Caco-2 (cell line): ENCODE data around the gene HNF4A. TPM values are rescaled to one million over a fixed set of nuclear protein-coding genes. Genes with fewer than 3 reads are reported as not detected.

Source experiments
- BruUV-seq: library from RNA; stranded (reverse); fragments of 400-500 nt; replicated peaks from 2 replicates; lab custom pipeline; 2021; lab: Mats Ljungman, UMichigan
- CTCF ChIA-PET: fragments of 300-600 bp; sonication (Branson Sonifier 250); formaldehyde crosslinking; loops from one replicate; lab custom pipeline; 2022; ENCODE audit warnings: antibody characterized with exemption; lab: Charles Lee
- POLR2A ChIA-PET: fragments of 300-600 bp; sonication (Branson Sonifier 250); formaldehyde crosslinking; loops from one replicate; lab custom pipeline; 2022; ENCODE audit warnings: antibody characterized with exemption; lab: Charles Lee
- DNase-seq, 2 experiments: peaks; one replicate each; pipeline versions ENCODE4 v3.0.0 to v3.0.0-alpha.2; 2020 to 2022
- H3K27me3 ChIP-seq: replicated peaks from 2 replicates; pipeline ENCODE4 v1.6.0; 2011; ENCODE audit warnings: low read length; ENCODE audit not compliant: control insufficient read depth, insufficient read depth
- H3K36me3 ChIP-seq: 2 replicates; pipeline ENCODE4 v1.5.1; 2011; ENCODE audit warnings: low read length; ENCODE audit not compliant: control insufficient read depth, insufficient read depth
- H3K4me1 ChIP-seq: fragments of 250-450 bp; sonication (Bioruptor Pico); 2 replicates; pipeline ENCODE4 v1.5.1; 2020; ENCODE audit warnings: mild to moderate bottlenecking
- H3K4me3 ChIP-seq: 2 replicates; pipeline ENCODE4 v1.5.1; 2011; ENCODE audit warnings: low read depth, mild to moderate bottlenecking, control low read depth, low read length
- H3K9me3 ChIP-seq: fragments of 250-450 bp; sonication (Bioruptor Pico); 2 replicates; pipeline ENCODE4 v1.5.1; 2020; ENCODE audit warnings: mild to moderate bottlenecking, moderate library complexity
- H3K27ac Mint-ChIP-seq: one replicate; pipeline ENCODE4 v1.8.0; 2022; ENCODE audit warnings: mixed read lengths; ENCODE audit not compliant: unreplicated experiment
- H3K27me3 Mint-ChIP-seq: one replicate; pipeline ENCODE4 v1.8.0; 2022; ENCODE audit warnings: mixed read lengths; ENCODE audit not compliant: insufficient read depth, unreplicated experiment
- H3K36me3 Mint-ChIP-seq: one replicate; pipeline ENCODE4 v1.8.0; 2022; ENCODE audit warnings: mild to moderate bottlenecking, mixed read lengths; ENCODE audit not compliant: insufficient read depth, unreplicated experiment
- H3K4me1 Mint-ChIP-seq: one replicate; pipeline ENCODE4 v1.8.0; 2022; ENCODE audit warnings: low read depth, mixed read lengths; ENCODE audit not compliant: unreplicated experiment
- H3K4me3 Mint-ChIP-seq: one replicate; pipeline ENCODE4 v1.8.0; 2022; ENCODE audit warnings: mild to moderate bottlenecking, moderate library complexity, mixed read lengths; ENCODE audit not compliant: unreplicated experiment
- H3K9me3 Mint-ChIP-seq: one replicate; pipeline ENCODE4 v1.8.0; 2022; ENCODE audit warnings: mixed read lengths; ENCODE audit not compliant: unreplicated experiment
- CTCF ChIP-seq, 2 experiments: fragments of 200-600 bp in 1 of 2; IDR thresholded peaks; 1 replicate in 1 of 2; 2 replicates in 1 of 2; pipeline versions ENCODE4 v1.5.1 to v1.8.0; 2011 to 2022; ENCODE audit warnings: antibody characterized with exemption in 1 of 2, control low read depth in 1 of 2, inconsistent platforms in 1 of 2, low read depth in 1 of 2, low read length in 1 of 2, mild to moderate bottlenecking in 1 of 2, moderate library complexity in 1 of 2; ENCODE audit not compliant: insufficient read depth in 1 of 2, severe bottlenecking in 1 of 2, unreplicated experiment in 1 of 2
- intact Hi-C: fragments of 100-400 bp; cut with micrococcal nuclease; formaldehyde crosslinking; loops from one replicate; pipeline ENCODE4 v1.10.0; 2022; ENCODE audit not compliant: unreplicated experiment
- total RNA-seq: library from RNA; stranded (reverse); gene quantifications from 2 replicates; pipeline ENCODE4 v1.2.3, GENCODE V29; 2022

HNF4A gene
- total RNA-seq, 1 experiment from 2014 or later, result 292 TPM

GRCh38 chr20:44475694-44476560 is 120.4 kb downstream of the HNF4A start, which contains the start of gene TTPAL:
Gene TTPAL (plus strand): TSS chr20:44475874. CDS start chr20:44480000, 4,126 bp downstream.
- Mint-ChIP-seq H3K4me3 (peak within 1 kb of the TSS; percentile 98), H3K9me3 (no peaks in the 10 kb centered on the region), H3K36me3 (peaks cover 22% of the 10 kb centered on the region), H3K27ac (peak within 1 kb of the TSS; percentile 96), H3K4me1 (peaks cover 25% of the 10 kb centered on the region), H3K27me3 (no peaks in the 10 kb centered on the region)
- BruUV-seq, result TSS peak; percentile 61
- intact Hi-C loops, result loop anchor here (1.0 to 10.0 kb wide), 3 partner anchors 47 to 259 kb away; partner anchors contain the start of gene SERINC3
- CTCF ChIA-PET, result interaction anchor here (0.6 to 2.0 kb wide), 16 partner anchors 9 to 428 kb away, joined by 3 to 27 read pairs (median 5); partner anchors contain the start of genes FITM2 and SERINC3
- TF ChIP-seq CTCF (IDR thresholded peaks at IDR 0.05; ENCODE audit: insufficient read depth in 1 of 2, low read depth in 1 of 2, low read length in 1 of 2, severe bottlenecking in 1 of 2, unreplicated experiment in 1 of 2), result peak; percentile 28 to 78
- Histone ChIP-seq H3K4me1 (peaks cover 19% of the 10 kb centered on the region), H3K36me3 (peaks cover 3% of the 10 kb centered on the region), H3K27me3 (no peaks in the 10 kb centered on the region), H3K9me3 (no peaks in the 10 kb centered on the region), H3K4me3 (peak within 1 kb of the TSS; percentile 89)
- POLR2A ChIA-PET, result interaction anchor here (0.5 to 1.9 kb wide), 19 partner anchors 12 to 268 kb away, joined by 3 to 18 read pairs (median 4); partner anchors contain the start of genes ADA, OSER1 and SERINC3
- DNase-seq, result peak; percentile 95 to 99

GRCh38 chr20:44477151-44477550 is 121.7 kb downstream of the HNF4A start:
- peaks cover 25% of the 10 kb centered on the region for H3K4me1 Mint-ChIP-seq
- CTCF ChIA-PET, result interaction anchor here (2.0 kb wide), 1 partner anchor 45 kb away, joined by 11 read pairs; the partner anchor contains the start of gene SERINC3
- POLR2A ChIA-PET, result interaction anchor here (1.7 kb wide), 1 partner anchor 15 kb away, joined by 4 read pairs; no protein-coding TSS in a partner anchor
- no peak for TF ChIP-seq CTCF (IDR thresholded peaks at IDR 0.05; ENCODE audit: insufficient read depth in 1 of 2, low read depth in 1 of 2, low read length in 1 of 2, severe bottlenecking in 1 of 2, unreplicated experiment in 1 of 2)
- no peaks in the 10 kb centered on the region for H3K9me3 ChIP-seq
- H3K36me3 Mint-ChIP-seq, result peaks cover 34% of the 10 kb centered on the region
- peak overlapping the region; percentile 98 for H3K4me3 Mint-ChIP-seq
- no peak overlapping the region for H3K27ac Mint-ChIP-seq
- intact Hi-C loops, result loop anchor here (2.0 to 10.0 kb wide), 2 partner anchors 46 to 258 kb away; partner anchors contain the start of gene SERINC3
- H3K27me3 Mint-ChIP-seq, result no peaks in the 10 kb centered on the region
- peaks cover 3% of the 10 kb centered on the region for H3K36me3 ChIP-seq
- BruUV-seq, result no TSS peak
- no peak overlapping the region for H3K4me3 ChIP-seq
- peaks cover 19% of the 10 kb centered on the region for H3K4me1 ChIP-seq
- H3K27me3 ChIP-seq, result no peaks in the 10 kb centered on the region
- DNase-seq, result no peak
- H3K9me3 Mint-ChIP-seq, result no peaks in the 10 kb centered on the region

- Mint-ChIP-seq H3K9me3 (no peaks in the 10 kb centered on the region), H3K36me3 (peaks cover 45% of the 10 kb centered on the region), H3K27me3 (no peaks in the 10 kb centered on the region), H3K27ac (no peak overlapping the region), H3K4me3 (no peak overlapping the region), H3K4me1 (peaks cover 25% of the 10 kb centered on the region)
- TF ChIP-seq CTCF (IDR thresholded peaks at IDR 0.05; ENCODE audit: insufficient read depth in 1 of 2, low read depth in 1 of 2, low read length in 1 of 2, severe bottlenecking in 1 of 2, unreplicated experiment in 1 of 2), result no peak
- ChIA-PET CTCF (interaction anchor here (0.5 kb wide), 1 partner anchor 167 kb away, joined by 4 read pairs; the partner anchor contains the start of gene FITM2), POLR2A (no interaction called here)
- Histone ChIP-seq H3K4me1 (peaks cover 19% of the 10 kb centered on the region), H3K36me3 (peaks cover 3% of the 10 kb centered on the region), H3K27me3 (no peaks in the 10 kb centered on the region), H3K4me3 (no peak overlapping the region), H3K9me3 (no peaks in the 10 kb centered on the region)
- BruUV-seq, result no TSS peak
- no peak for DNase-seq
- intact Hi-C loops, result loop anchor here (10.0 kb wide), 1 partner anchor 257 kb away; no protein-coding TSS in a partner anchor
These were observed 122.7 kb downstream of the HNF4A start for GRCh38 chr20:44478206-44478605.
